ENCODE measurements around the gene PRICKLE3. TPM values are rescaled to one million over a fixed set of nuclear protein-coding genes. Genes with fewer than 3 reads are reported as not detected.
A peak's percentile ranks its signal among the peaks of the same experiment; 100 is the strongest.

Gene PRICKLE3
- total RNA-seq, 4 donors from 2014 or later: 18.2 to 32.4 (median 24.4) TPM

DNA sequence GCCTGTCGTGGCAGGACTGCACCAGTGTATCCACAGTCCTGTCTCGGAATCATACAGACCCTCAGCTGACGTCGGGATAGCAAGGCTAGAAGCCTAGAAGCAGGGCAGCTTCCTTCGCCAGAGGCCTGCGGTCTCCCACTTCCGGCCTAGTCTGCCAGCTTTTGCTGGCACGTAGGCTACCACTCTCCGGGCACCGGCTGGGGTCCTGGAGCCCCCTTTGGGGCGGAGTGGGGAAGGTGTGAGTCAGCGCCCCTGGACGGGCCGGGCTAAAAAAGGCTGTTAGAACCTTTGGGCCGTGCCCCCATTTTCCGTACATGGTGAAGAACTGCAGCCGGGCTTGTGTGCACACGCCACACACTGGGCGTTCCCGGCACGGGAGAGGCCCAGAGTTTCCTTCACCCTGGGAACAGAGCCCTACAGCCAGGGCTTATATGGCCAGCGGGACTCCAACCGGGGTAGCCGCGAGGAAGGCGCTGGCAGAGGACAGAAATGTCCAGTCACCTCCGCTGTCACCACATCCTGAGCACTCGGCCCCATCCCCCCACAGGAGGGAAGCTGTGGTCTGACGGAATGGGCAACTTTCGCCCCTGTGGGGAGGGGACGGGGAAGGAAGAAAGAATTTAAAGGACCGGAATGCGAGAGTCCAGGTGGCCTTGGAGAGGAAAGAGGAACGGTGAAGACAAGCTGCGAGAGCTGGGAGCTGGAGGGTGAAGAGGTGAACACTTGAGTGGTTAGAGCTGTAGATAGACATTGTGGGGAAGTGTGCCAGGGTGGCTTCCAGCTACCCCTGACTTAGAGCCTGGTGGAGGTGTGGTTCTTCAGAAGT lies 19.0 kb downstream of the PRICKLE3 start:
- Histone ChIP-seq H3K4me1 (peaks cover 0 to 20% (median 0%) of the 10 kb centered on the region in 4 donors), H3K27me3 (no peaks in the 10 kb centered on the region), H3K36me3 (no peaks in the 10 kb centered on the region), H3K9me3 (no peaks in the 10 kb centered on the region), H3K27ac (peak overlapping the region; percentile 66 to 92 (median 89)), H3K4me3 (peak overlapping the region; percentile 27 to 50 (median 41))
- 7 to 53% methylated on average over 21 to 35 of the region's 35 CpGs for WGBS, 2 donors
- DNase-seq (ENCODE audit: low spot score in 2 of 2): peak; percentile 24 to 47
- TF ChIP-seq POLR2A (IDR thresholded peaks at IDR 0.05) (peak in 1 of 2 donors; percentile 49), EP300 (IDR thresholded peaks at IDR 0.05) (peak in 1 of 2 donors; percentile 61)
- TF ChIP-seq, protein P1, sequence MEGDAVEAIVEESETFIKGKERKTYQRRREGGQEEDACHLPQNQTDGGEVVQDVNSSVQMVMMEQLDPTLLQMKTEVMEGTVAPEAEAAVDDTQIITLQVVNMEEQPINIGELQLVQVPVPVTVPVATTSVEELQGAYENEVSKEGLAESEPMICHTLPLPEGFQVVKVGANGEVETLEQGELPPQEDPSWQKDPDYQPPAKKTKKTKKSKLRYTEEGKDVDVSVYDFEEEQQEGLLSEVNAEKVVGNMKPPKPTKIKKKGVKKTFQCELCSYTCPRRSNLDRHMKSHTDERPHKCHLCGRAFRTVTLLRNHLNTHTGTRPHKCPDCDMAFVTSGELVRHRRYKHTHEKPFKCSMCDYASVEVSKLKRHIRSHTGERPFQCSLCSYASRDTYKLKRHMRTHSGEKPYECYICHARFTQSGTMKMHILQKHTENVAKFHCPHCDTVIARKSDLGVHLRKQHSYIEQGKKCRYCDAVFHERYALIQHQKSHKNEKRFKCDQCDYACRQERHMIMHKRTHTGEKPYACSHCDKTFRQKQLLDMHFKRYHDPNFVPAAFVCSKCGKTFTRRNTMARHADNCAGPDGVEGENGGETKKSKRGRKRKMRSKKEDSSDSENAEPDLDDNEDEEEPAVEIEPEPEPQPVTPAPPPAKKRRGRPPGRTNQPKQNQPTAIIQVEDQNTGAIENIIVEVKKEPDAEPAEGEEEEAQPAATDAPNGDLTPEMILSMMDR (IDR thresholded peaks at IDR 0.05): peak in 1 of 5 experiments; percentile 11

DNA sequence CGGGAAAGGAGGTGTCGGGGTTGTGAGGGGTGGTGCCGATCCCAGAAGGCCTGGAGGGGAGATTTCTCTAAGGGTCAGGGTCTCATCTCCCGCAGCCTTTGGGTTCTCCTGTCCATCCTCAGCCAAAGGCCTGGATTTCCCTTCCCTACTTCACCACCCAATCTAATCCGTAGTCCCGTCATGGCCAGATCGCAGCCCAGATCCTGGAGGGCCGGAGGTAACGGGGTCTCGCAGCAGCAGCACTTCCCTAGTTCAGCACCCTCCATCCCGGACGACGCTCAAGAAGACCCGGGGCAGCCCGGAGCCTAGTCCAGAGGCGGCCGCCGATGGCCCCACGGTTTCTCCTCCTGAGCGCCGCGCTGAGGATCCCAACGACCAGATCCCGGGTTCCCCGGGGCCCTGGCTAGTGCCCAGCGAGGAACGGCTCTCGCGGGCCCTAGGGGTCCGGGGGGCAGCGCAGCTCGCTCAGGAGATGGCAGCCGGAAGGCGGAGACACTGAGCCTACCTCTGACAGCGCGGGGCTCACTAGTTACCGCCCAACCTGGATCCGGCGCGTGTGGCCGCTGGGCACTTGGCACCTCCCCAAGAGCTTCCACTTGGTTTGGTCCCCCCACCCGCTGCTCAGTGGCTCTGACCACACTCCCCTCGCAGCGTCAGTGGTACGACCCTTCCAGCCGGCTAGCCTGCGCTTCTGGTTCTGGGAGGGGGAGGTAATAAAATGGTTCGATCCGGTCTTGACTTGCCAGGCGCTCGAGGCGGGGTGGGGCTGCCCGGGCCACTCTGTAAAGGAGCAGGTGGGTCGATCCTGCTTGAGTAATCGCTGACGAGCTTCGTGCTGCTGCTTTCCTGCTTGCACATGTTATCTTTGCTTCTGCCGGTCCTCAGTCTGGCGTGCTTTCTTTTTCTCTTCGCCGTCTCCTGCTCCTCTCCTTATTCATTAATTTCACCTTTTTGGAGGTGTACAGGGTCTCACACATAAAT lies 20.0 kb downstream of the PRICKLE3 start:
- Histone ChIP-seq H3K4me3 (peak overlapping the region; percentile 27 to 50 (median 41)), H3K4me1 (peaks cover 0 to 20% (median 0%) of the 10 kb centered on the region in 4 donors), H3K27ac (peak overlapping the region; percentile 66 to 92 (median 89)), H3K9me3 (no peaks in the 10 kb centered on the region), H3K36me3 (no peaks in the 10 kb centered on the region), H3K27me3 (no peaks in the 10 kb centered on the region)
- 24 to 54% methylated on average over 12 to 40 of the region's 61 CpGs for WGBS, 2 donors
- DNase-seq (ENCODE audit: low spot score in 2 of 2): peak; percentile 36 to 48
- TF ChIP-seq EP300 (IDR thresholded peaks at IDR 0.05) (peak in 1 of 2 donors; percentile 63), POLR2A (IDR thresholded peaks at IDR 0.05) (peak in 1 of 2 donors; percentile 16)
- TF ChIP-seq, protein P1 (IDR thresholded peaks at IDR 0.05): peak; percentile 16 to 35 (median 21)

DNA sequence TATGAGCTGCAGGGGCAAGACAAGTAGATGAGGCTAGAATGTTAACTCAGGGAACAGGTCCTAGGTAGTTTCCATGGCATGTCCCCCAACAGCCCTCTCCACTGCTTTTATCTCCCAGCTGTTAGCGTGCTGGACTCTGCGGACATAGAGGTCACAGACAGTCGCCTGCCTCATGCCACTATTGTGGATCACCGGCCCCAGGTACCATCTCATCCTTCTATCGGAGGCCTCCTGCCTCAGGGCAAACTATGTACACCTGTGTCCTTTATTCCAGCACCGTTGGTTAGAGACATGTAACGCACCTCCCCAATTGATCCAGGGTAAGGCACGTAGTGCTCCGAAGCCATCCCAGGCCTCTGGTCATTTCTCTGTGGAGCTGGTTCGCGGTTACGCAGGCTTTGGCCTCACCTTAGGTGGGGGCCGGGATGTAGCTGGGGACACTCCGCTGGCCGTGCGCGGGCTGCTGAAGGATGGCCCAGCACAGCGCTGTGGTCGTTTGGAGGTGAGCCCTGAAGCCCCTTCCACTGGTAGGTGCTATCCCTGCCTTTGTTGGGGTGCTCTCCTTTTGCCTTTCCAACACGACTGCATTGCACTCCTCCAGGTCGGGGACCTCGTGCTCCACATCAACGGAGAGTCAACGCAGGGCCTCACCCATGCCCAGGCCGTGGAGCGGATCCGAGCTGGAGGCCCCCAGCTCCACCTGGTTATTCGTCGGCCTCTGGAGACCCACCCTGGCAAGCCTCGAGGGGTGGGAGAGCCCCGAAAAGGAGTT lies 21.4 kb downstream of the PRICKLE3 start:
- H3K9me3 ChIP-seq: no peaks in the 10 kb centered on the region
- no peaks in the 10 kb centered on the region for H3K27me3 ChIP-seq
- H3K36me3 ChIP-seq: no peaks in the 10 kb centered on the region
- H3K27ac ChIP-seq: peak overlapping the region; percentile 72 to 92 (median 89)
- no peak overlapping the region for H3K4me3 ChIP-seq
- WGBS, 2 donors: 84 to 86% methylated on average over 25 to 31 of the region's 31 CpGs
- H3K4me1 ChIP-seq: peaks cover 0 to 20% (median 0%) of the 10 kb centered on the region in 4 donors
- TF ChIP-seq, protein P1 (IDR thresholded peaks at IDR 0.05): no peak
- no peak for TF ChIP-seq POLR2A (IDR thresholded peaks at IDR 0.05)
- no peak for DNase-seq (ENCODE audit: low spot score in 2 of 2)

DNA sequence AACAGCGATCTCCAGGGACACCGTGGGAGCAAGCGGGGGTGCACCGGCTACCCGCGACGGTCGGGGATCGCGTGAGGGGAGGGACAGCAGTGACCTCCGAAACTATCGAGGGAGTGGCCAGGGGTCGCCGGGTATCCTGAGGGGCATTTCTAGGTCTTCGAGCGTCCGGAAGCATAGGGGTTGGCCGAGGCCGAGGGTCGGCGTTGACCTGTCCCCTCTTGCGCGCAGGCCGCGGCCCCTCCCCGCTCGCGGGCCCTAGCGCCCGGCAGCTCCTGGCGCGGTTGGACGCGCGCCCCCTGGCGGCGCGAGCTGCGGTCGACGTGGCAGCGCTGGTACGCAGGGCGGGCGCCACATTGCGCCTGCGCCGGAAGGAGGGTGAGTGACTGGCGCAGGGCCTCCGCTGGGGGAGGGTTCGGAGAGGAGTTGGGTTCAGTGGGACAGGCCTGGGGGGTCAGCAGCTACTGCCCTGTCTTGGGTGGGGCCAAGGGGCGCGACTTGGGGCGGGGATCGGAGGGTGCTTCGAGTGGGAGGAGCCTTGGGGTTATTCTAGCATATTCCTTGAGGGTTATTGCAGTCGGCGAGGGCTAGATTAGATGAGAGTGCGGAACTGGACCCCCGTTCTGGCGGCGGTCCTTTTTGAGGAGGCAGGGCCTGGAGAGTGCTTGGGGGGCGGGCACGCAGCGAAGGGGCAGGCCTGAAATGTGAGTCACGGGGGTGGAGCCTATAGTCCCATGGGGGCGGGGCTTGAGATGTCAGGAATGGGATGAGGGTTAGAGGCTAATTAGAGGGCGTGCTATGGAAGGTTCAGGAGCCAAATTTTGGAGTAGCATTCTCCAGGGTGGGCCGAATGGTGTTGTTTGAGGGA lies 22.4 kb downstream of the PRICKLE3 start:
- peaks cover 0 to 20% (median 0%) of the 10 kb centered on the region in 4 donors for H3K4me1 ChIP-seq
- TF ChIP-seq, protein P1 (IDR thresholded peaks at IDR 0.05): peak; percentile 82 to 97 (median 90)
- peak; percentile 52 to 77 for TF ChIP-seq POLR2A (IDR thresholded peaks at IDR 0.05)
- TF ChIP-seq EP300 (IDR thresholded peaks at IDR 0.05): peak in 1 of 2 donors; percentile 60
- H3K36me3 ChIP-seq: no peaks in the 10 kb centered on the region
- no peaks in the 10 kb centered on the region for H3K9me3 ChIP-seq
- 1 to 56% methylated on average over 23 to 35 of the region's 69 CpGs for WGBS, 2 donors
- peak; percentile 83 to 90 for DNase-seq (ENCODE audit: low spot score in 2 of 2)
- peak overlapping the region; percentile 72 to 92 (median 89) for H3K27ac ChIP-seq
- peak overlapping the region; percentile 22 to 53 (median 38) for H3K4me3 ChIP-seq
- no peaks in the 10 kb centered on the region for H3K27me3 ChIP-seq
